GM10266 (cell line): ENCODE data around the gene OR5C1.

ENCODE experiments used
- DNase-seq: peaks from one replicate; pipeline ENCODE4 v3.0.0; 2012; ENCODE audit errors: extremely low spot score
- CTCF ChIP-seq: IDR thresholded peaks from 2 replicates; pipeline ENCODE4 v1.5.1; 2012; ENCODE audit warnings: mild to moderate bottlenecking, low read depth; ENCODE audit not compliant: control insufficient read depth, insufficient read depth; ENCODE audit errors: missing control alignments

OR5C1 gene

GRCh38 chr9:122788831-122789230 is at the start of gene OR5C1:
Gene OR5C1, plus strand, starts transcription at chr9:122788933. Its CDS starts 0 bp downstream, at chr9:122788933.
- no peak for DNase-seq
- no peak for TF ChIP-seq CTCF

GRCh38 chr9:122742003-122742402 is 46.7 kb upstream of the OR5C1 start, which contains the start of gene OR1L6:
Gene OR1L6, plus strand, starts transcription at chr9:122742303. Its CDS starts 7,545 bp downstream, at chr9:122749848.
- no peak for DNase-seq
- no peak for TF ChIP-seq CTCF

GRCh38 chr9:122754825-122755224 is 33.9 kb upstream of the OR5C1 start:
- TF ChIP-seq CTCF = no peak
- DNase-seq = no peak

- DNase-seq = no peak
- TF ChIP-seq CTCF = no peak
Observed at GRCh38 chr9:122767817-122768216, 20.9 kb upstream of the OR5C1 start.

- no peak for TF ChIP-seq CTCF
- no peak for DNase-seq
Observed at GRCh38 chr9:122777052-122777451, 11.7 kb upstream of the OR5C1 start.

GRCh38 chr9:122777935-122778627 is 10.7 kb upstream of the OR5C1 start:
- no peak for TF ChIP-seq CTCF
- DNase-seq = no peak

GRCh38 chr9:122779181-122779580 is 9.6 kb upstream of the OR5C1 start:
- DNase-seq = no peak
- TF ChIP-seq CTCF = no peak
